Neural cell (in vitro differentiated cells): ENCODE measurements around the gene HJURP. TPM values are rescaled to one million over a fixed set of nuclear protein-coding genes. Genes with fewer than 3 reads are reported as not detected.

Experiments used
- H2AFZ ChIP-seq: fragments of 200-600, 300-800 bp; sonication (generic), shearing (Covaris generic); 2 replicates; pipeline ENCODE4 v1.6.0; 2014; ENCODE audit warnings: low read depth, mild to moderate bottlenecking, antibody characterized with exemption, low read length, moderate library complexity
- H3F3A ChIP-seq: fragments of 200-600 bp; shearing (Covaris generic); 2 replicates; pipeline ENCODE4 v1.6.1; 2016; ENCODE audit warnings: mild to moderate bottlenecking, moderate library complexity, mixed read lengths, antibody characterized with exemption, low read length; ENCODE audit not compliant: insufficient read depth, poor library complexity, severe bottlenecking
- H3K27ac ChIP-seq: fragments of 200-600, 300-800 bp; sonication (generic), shearing (Covaris generic); 2 replicates; pipeline ENCODE4 v1.5.1; 2014; ENCODE audit warnings: mild to moderate bottlenecking, low read length, moderate library complexity
- H3K27me3 ChIP-seq: fragments of 300-800, 200-600 bp; sonication (generic), shearing (Covaris generic); 2 replicates; pipeline ENCODE4 v1.6.0; 2014; ENCODE audit warnings: mild to moderate bottlenecking, low read depth, low read length, moderate library complexity; ENCODE audit not compliant: insufficient read depth
- H3K36me3 ChIP-seq: fragments of 300-800, 200-600 bp; sonication (generic), shearing (Covaris generic); 2 replicates; pipeline ENCODE4 v1.5.1; 2014; ENCODE audit warnings: mild to moderate bottlenecking, antibody characterized with exemption, low read length, moderate library complexity; ENCODE audit not compliant: insufficient read depth
- H3K4me2 ChIP-seq: fragments of 300-800, 200-600 bp; sonication (generic), shearing (Covaris generic); 2 replicates; pipeline ENCODE4 v1.6.0; 2014; ENCODE audit warnings: mild to moderate bottlenecking, low read length
- H3K4me3 ChIP-seq: fragments of 300-800, 200-600 bp; sonication (generic), shearing (Covaris generic); 2 replicates; pipeline ENCODE4 v1.5.1; 2014; ENCODE audit warnings: mild to moderate bottlenecking, low read length, moderate library complexity
- H3K79me2 ChIP-seq: fragments of 200-600 bp; shearing (Covaris generic); replicated peaks from 2 replicates; pipeline ENCODE4 v1.6.0; 2014; ENCODE audit warnings: mild to moderate bottlenecking, low read length, moderate library complexity; ENCODE audit not compliant: insufficient read depth
- H3K9ac ChIP-seq: fragments of 300-800, 200-600 bp; sonication (generic), shearing (Covaris generic); 2 replicates; pipeline ENCODE4 v1.6.1; 2016; ENCODE audit warnings: mild to moderate bottlenecking, low read length, mixed read lengths
- H3K9me2 ChIP-seq: fragments of 200-600 bp; shearing (Covaris generic); 2 replicates; pipeline ENCODE4 v1.6.1; 2016; ENCODE audit warnings: mild to moderate bottlenecking, low read length, mixed read lengths; ENCODE audit not compliant: insufficient read depth
- H3K9me3 ChIP-seq: fragments of 200-600, 300-800 bp; sonication (generic), shearing (Covaris generic); 2 replicates; pipeline ENCODE4 v1.6.1; 2016; ENCODE audit warnings: mild to moderate bottlenecking, mixed run types, low read length, moderate library complexity, mixed read lengths
- H4K20me1 ChIP-seq: fragments of 200-600 bp; shearing (Covaris generic); 2 replicates; pipeline ENCODE4 v1.6.1; 2016; ENCODE audit warnings: mild to moderate bottlenecking, mixed run types; ENCODE audit not compliant: insufficient read depth
- CTCF ChIP-seq: fragments of 450-650 bp; IDR thresholded peaks from 2 replicates; pipeline ENCODE4 v1.5.1; 2014; ENCODE audit warnings: antibody characterized with exemption, mild to moderate bottlenecking, moderate library complexity; ENCODE audit not compliant: poor library complexity, severe bottlenecking
- EP300 ChIP-seq: fragments of 450-650 bp; conservative IDR thresholded peaks from 2 replicates; pipeline ENCODE4 v1.6.1; 2014; ENCODE audit warnings: antibody characterized with exemption, mild to moderate bottlenecking, moderate library complexity; ENCODE audit not compliant: poor library complexity, severe bottlenecking
- EZH2 ChIP-seq: fragments of 200-600, 300-800 bp; shearing (Covaris generic), sonication (generic); IDR thresholded peaks from 2 replicates; pipeline ENCODE4 v1.6.1; 2014; ENCODE audit warnings: antibody characterized with exemption, low read length, borderline replicate concordance, mild to moderate bottlenecking; ENCODE audit not compliant: insufficient read depth, poor library complexity, severe bottlenecking
- MXI1 ChIP-seq: fragments of 450-650 bp; conservative IDR thresholded peaks from 2 replicates; pipeline ENCODE4 v1.6.1; 2014; ENCODE audit warnings: antibody characterized with exemption, mild to moderate bottlenecking; ENCODE audit not compliant: poor library complexity, severe bottlenecking
- POLR2AphosphoS5 ChIP-seq: IDR thresholded peaks from 2 replicates; pipeline ENCODE4 v1.6.1; 2012
- RAD21 ChIP-seq: fragments of 450-650 bp; conservative IDR thresholded peaks from 2 replicates; pipeline ENCODE4 v1.6.1; 2014; ENCODE audit warnings: antibody characterized with exemption, mild to moderate bottlenecking, moderate library complexity
- REST ChIP-seq: IDR thresholded peaks from 2 replicates; pipeline ENCODE4 v1.6.1; 2012; ENCODE audit warnings: borderline replicate concordance
- SMC3 ChIP-seq: fragments of 450-650 bp; conservative IDR thresholded peaks from 2 replicates; pipeline ENCODE4 v1.6.1; 2014; ENCODE audit warnings: antibody characterized with exemption, mild to moderate bottlenecking, moderate library complexity; ENCODE audit not compliant: poor library complexity
- TAF1 ChIP-seq: IDR thresholded peaks from 2 replicates; pipeline ENCODE4 v1.6.1; 2012; ENCODE audit warnings: low read depth
- polyA plus RNA-seq: library from polyadenylated mRNA; depleted of rRNA; stranded (reverse); fragments of >200 nt; gene quantifications from 2 replicates; pipeline ENCODE4 v1.2.3, GENCODE V29; 2014

The HJURP gene
- polyA plus RNA-seq, 1 donor from 2014 or later = 1.3 TPM

DNA sequence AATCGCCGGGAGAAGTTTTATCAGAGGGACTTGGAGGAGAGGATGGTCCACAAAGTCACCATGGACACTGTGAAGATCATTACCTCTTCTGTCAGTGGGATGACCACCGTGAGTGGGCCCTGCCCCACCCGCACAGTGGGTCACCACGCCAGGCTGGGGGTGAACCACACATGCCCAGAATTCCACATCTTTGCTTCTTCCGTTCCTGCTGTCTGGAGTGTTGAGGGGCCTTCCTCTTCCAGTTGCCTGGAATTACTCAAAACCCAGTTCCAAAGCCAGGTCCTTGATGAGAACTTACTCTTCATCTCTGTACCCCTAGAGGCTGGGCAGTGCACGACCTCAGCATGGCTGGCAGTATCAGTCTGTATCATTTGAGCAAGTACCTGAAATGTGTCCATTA, 54.1 kb downstream of the HJURP start:
- Histone ChIP-seq H3K9me2 (no peaks in the 10 kb centered on the region), H3K9ac (no peak overlapping the region), H3K4me3 (no peak overlapping the region), H3K79me2 (no peaks in the 10 kb centered on the region), H3F3A (no peaks in the 10 kb centered on the region), H3K27ac (no peak overlapping the region), H3K36me3 (no peaks in the 10 kb centered on the region), H2AFZ (no peak overlapping the region), H4K20me1 (no peaks in the 10 kb centered on the region), H3K4me2 (no peak overlapping the region), H3K9me3 (no peaks in the 10 kb centered on the region), H3K27me3 (no peaks in the 10 kb centered on the region)
- TF ChIP-seq EP300 = no peak
- no peak for TF ChIP-seq MXI1
- TF ChIP-seq TAF1 = no peak
- TF ChIP-seq RAD21 = no peak

- Histone ChIP-seq H3K79me2 (no peaks in the 10 kb centered on the region), H3K27ac (no peak overlapping the region), H3K9ac (no peak overlapping the region), H3K36me3 (no peaks in the 10 kb centered on the region), H3K27me3 (no peaks in the 10 kb centered on the region), H3K9me3 (no peaks in the 10 kb centered on the region), H3K4me3 (no peak overlapping the region), H3K4me2 (no peak overlapping the region), H3K9me2 (no peaks in the 10 kb centered on the region), H3F3A (no peaks in the 10 kb centered on the region), H2AFZ (no peak overlapping the region), H4K20me1 (no peaks in the 10 kb centered on the region)
- TF ChIP-seq RAD21 = no peak
- no peak for TF ChIP-seq EP300
- TF ChIP-seq REST = no peak
- TF ChIP-seq CTCF = no peak
- no peak for TF ChIP-seq SMC3
- TF ChIP-seq MXI1 = no peak
- TF ChIP-seq EZH2 = no peak
- no peak for TF ChIP-seq POLR2AphosphoS5
- TF ChIP-seq TAF1 = no peak
These were observed 54.6 kb downstream of the HJURP start for GRCh38 chr2:233799716-233800115.
